Loucy (cell line): ENCODE measurements around the gene F2RL1.

Experiments
- H2AFZ ChIP-seq: fragments of 200-600 bp; sonication (generic); 2 replicates; pipeline ENCODE4 v1.6.0; 2016; ENCODE audit warnings: antibody characterized with exemption, mild to moderate bottlenecking, low read length, moderate library complexity
- H3F3A ChIP-seq: fragments of 200-600 bp; 2 replicates; pipeline ENCODE4 v1.6.0; 2016; ENCODE audit warnings: antibody characterized with exemption, low read depth, mild to moderate bottlenecking
- H3K27me3 ChIP-seq: fragments of 200-600 bp; sonication (generic); 2 replicates; pipeline ENCODE4 v1.6.1; 2014; ENCODE audit warnings: low read length, mild to moderate bottlenecking; ENCODE audit not compliant: insufficient read depth, poor library complexity, severe bottlenecking
- H3K36me3 ChIP-seq: fragments of 200-600 bp; sonication (generic); 2 replicates; pipeline ENCODE4 v1.6.1; 2016; ENCODE audit warnings: low read length; ENCODE audit not compliant: insufficient read depth
- H3K4me1 ChIP-seq: fragments of 200-600 bp; sonication (generic); 2 replicates; pipeline ENCODE4 v1.5.1; 2014; ENCODE audit warnings: low read length, mild to moderate bottlenecking; ENCODE audit not compliant: insufficient read depth, poor library complexity, severe bottlenecking
- H3K4me2 ChIP-seq: fragments of 200-600 bp; sonication (generic); 2 replicates; pipeline ENCODE4 v1.6.0; 2014; ENCODE audit warnings: antibody characterized with exemption, low read length, low read depth, mild to moderate bottlenecking; ENCODE audit not compliant: poor library complexity, severe bottlenecking
- H3K4me3 ChIP-seq: fragments of 200-600 bp; sonication (generic); 2 replicates; pipeline ENCODE4 v1.5.1; 2014; ENCODE audit warnings: low read length, mild to moderate bottlenecking, mixed read lengths; ENCODE audit not compliant: poor library complexity, severe bottlenecking
- H3K79me2 ChIP-seq: fragments of 200-600 bp; sonication (generic); 2 replicates; pipeline ENCODE4 v1.6.1; 2014; ENCODE audit warnings: low read length; ENCODE audit not compliant: insufficient read depth
- H3K9ac ChIP-seq: fragments of 200-600 bp; sonication (generic); 2 replicates; pipeline ENCODE4 v1.6.0; 2014; ENCODE audit warnings: mild to moderate bottlenecking, low read depth, low read length, moderate library complexity; ENCODE audit not compliant: poor library complexity, severe bottlenecking
- H3K9me2 ChIP-seq: fragments of 200-600 bp; sonication (generic); replicated peaks from 2 replicates; pipeline ENCODE4 v1.6.1; 2016; ENCODE audit warnings: low read depth, low read length, mixed read lengths
- H3K9me3 ChIP-seq: fragments of 200-600 bp; sonication (generic); 2 replicates; pipeline ENCODE4 v1.6.1; 2014; ENCODE audit warnings: mild to moderate bottlenecking, antibody characterized with exemption, low read length, low read depth; ENCODE audit not compliant: insufficient read depth
- H4K20me1 ChIP-seq: fragments of 200-600 bp; sonication (generic); 2 replicates; pipeline ENCODE4 v1.6.0; 2014; ENCODE audit warnings: antibody characterized with exemption, low read length, mild to moderate bottlenecking; ENCODE audit not compliant: insufficient read depth, poor library complexity, severe bottlenecking
- CTCF ChIP-seq: fragments of 200-600 bp; sonication (generic); conservative IDR thresholded peaks from 2 replicates; pipeline ENCODE4 v1.5.1; 2014; ENCODE audit warnings: mild to moderate bottlenecking, antibody characterized with exemption, low read length
- EZH2phosphoT487 ChIP-seq: fragments of 200-600 bp; IDR thresholded peaks from 2 replicates; pipeline ENCODE4 v1.6.1; 2018; ENCODE audit warnings: antibody characterized with exemption, mild to moderate bottlenecking, moderate library complexity, borderline replicate concordance

Gene F2RL1

GRCh38 chr5:76863001-76863400 lies 44.2 kb downstream of the F2RL1 start:
- Histone ChIP-seq H3K36me3 (no peaks in the 10 kb centered on the region), H2AFZ (no peak overlapping the region), H3F3A (no peaks in the 10 kb centered on the region), H3K4me2 (no peak overlapping the region), H3K9me2 (no peaks in the 10 kb centered on the region), H4K20me1 (no peaks in the 10 kb centered on the region), H3K79me2 (no peaks in the 10 kb centered on the region), H3K9me3 (no peaks in the 10 kb centered on the region), H3K27me3 (no peaks in the 10 kb centered on the region), H3K4me3 (no peak overlapping the region), H3K4me1 (peaks cover 14% of the 10 kb centered on the region), H3K9ac (no peak overlapping the region)
- TF ChIP-seq CTCF (no peak), EZH2phosphoT487 (no peak)

- no peak for TF ChIP-seq CTCF
- TF ChIP-seq EZH2phosphoT487, result no peak
- H4K20me1 ChIP-seq, result no peaks in the 10 kb centered on the region
- H3K79me2 ChIP-seq, result no peaks in the 10 kb centered on the region
- no peaks in the 10 kb centered on the region for H3K9me2 ChIP-seq
- no peaks in the 10 kb centered on the region for H3K9me3 ChIP-seq
- H3K4me3 ChIP-seq, result no peak overlapping the region
- no peak overlapping the region for H2AFZ ChIP-seq
- no peak overlapping the region for H3K9ac ChIP-seq
- H3K36me3 ChIP-seq, result no peaks in the 10 kb centered on the region
- no peak overlapping the region for H3K4me2 ChIP-seq
- H3F3A ChIP-seq, result no peaks in the 10 kb centered on the region
- peaks cover 2% of the 10 kb centered on the region for H3K4me1 ChIP-seq
- no peaks in the 10 kb centered on the region for H3K27me3 ChIP-seq
Measured at GRCh38 chr5:76866503-76866902, 47.7 kb downstream of the F2RL1 start.

- no peak overlapping the region for H3K4me2 ChIP-seq
- H4K20me1 ChIP-seq, result no peaks in the 10 kb centered on the region
Measured at GRCh38 chr5:76867038-76867437, 48.2 kb downstream of the F2RL1 start.

More at GRCh38 chr5:76867038-76867437, 48.2 kb downstream of the F2RL1 start:
- Histone ChIP-seq H3K36me3 (no peaks in the 10 kb centered on the region), H3K9ac (no peak overlapping the region), H2AFZ (no peak overlapping the region), H3K4me1 (peaks cover 2% of the 10 kb centered on the region), H3K9me3 (no peaks in the 10 kb centered on the region), H3K79me2 (no peaks in the 10 kb centered on the region), H3K4me3 (no peak overlapping the region), H3K9me2 (no peaks in the 10 kb centered on the region), H3K27me3 (no peaks in the 10 kb centered on the region), H3F3A (no peaks in the 10 kb centered on the region)
- TF ChIP-seq CTCF, result no peak
- no peak for TF ChIP-seq EZH2phosphoT487
